PC-3 (cell line): ENCODE results near the gene OR6B1.

Source experiments
- EZH2 ChIP-seq: fragments of 300-600 bp; sonication (generic); IDR thresholded peaks from one replicate; pipeline ENCODE4 v1.6.1; 2017; ENCODE audit warnings: antibody characterized with exemption, mild to moderate bottlenecking, low read length; ENCODE audit not compliant: unreplicated experiment
- EZH2phosphoT487 ChIP-seq: fragments of 300-600 bp; sonication (generic); IDR thresholded peaks from 2 replicates; pipeline ENCODE4 v1.6.1; 2018; ENCODE audit warnings: mild to moderate bottlenecking, antibody characterized with exemption, low read length, borderline replicate concordance
- TF ChIP-seq, protein P1 (sequence below): fragments of 300-600 bp; sonication (generic); conservative IDR thresholded peaks from 2 replicates; pipeline ENCODE4 v1.5.1; 2017; ENCODE audit warnings: antibody characterized with exemption, low read depth, mild to moderate bottlenecking, low read length

DNA sequence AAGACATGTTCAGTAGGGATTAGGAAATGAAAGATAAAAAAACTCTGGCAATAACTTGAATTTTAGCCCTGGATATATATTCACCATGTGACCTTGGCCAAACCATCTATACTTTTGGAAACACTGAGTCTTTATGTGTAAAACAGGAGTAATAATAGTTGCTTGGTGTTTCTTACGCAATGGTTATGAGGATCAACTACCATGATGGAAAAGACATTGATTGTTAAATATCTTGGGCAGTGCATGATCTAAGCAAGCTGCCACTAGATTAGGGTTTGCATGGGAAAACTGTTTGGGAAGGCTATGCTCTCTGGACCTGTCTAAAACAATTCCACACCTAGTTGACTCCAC, 6.5 kb downstream of the OR6B1 start:
- TF ChIP-seq, protein P1, sequence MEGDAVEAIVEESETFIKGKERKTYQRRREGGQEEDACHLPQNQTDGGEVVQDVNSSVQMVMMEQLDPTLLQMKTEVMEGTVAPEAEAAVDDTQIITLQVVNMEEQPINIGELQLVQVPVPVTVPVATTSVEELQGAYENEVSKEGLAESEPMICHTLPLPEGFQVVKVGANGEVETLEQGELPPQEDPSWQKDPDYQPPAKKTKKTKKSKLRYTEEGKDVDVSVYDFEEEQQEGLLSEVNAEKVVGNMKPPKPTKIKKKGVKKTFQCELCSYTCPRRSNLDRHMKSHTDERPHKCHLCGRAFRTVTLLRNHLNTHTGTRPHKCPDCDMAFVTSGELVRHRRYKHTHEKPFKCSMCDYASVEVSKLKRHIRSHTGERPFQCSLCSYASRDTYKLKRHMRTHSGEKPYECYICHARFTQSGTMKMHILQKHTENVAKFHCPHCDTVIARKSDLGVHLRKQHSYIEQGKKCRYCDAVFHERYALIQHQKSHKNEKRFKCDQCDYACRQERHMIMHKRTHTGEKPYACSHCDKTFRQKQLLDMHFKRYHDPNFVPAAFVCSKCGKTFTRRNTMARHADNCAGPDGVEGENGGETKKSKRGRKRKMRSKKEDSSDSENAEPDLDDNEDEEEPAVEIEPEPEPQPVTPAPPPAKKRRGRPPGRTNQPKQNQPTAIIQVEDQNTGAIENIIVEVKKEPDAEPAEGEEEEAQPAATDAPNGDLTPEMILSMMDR: no peak
- no peak for TF ChIP-seq EZH2phosphoT487
- TF ChIP-seq EZH2: no peak
